Fibroblast of the aortic adventitia (primary cell): ENCODE data around the gene CRB2. TPM values are rescaled to one million over a fixed set of nuclear protein-coding genes. Genes with fewer than 3 reads are reported as not detected.

Experiments used
- DNase-seq: peaks from one replicate; pipeline ENCODE4 v3.0.0-alpha.2; 2010; ENCODE audit warnings: low read depth
- H3K4me3 ChIP-seq: 2 replicates; pipeline ENCODE4 v1.5.1; 2011; ENCODE audit warnings: low read depth, mild to moderate bottlenecking, control low read depth, low read length, moderate library complexity
- small RNA-seq: library from RNA; depleted of rRNA; stranded (forward); fragments of <200 nt; gene quantifications from one replicate; pipeline ENCODE3, GENCODE V24; 2012
- total RNA-seq: library from RNA; depleted of rRNA; stranded (reverse); fragments of >200 nt; gene quantifications from 2 replicates; pipeline ENCODE4 v1.2.3, GENCODE V29; 2012; ENCODE audit warnings: low replicate concordance
- TF ChIP-seq, protein P1 (sequence below): IDR thresholded peaks from 2 replicates; pipeline ENCODE4 v1.5.1; 2011; ENCODE audit warnings: mild to moderate bottlenecking, low read length, control low read depth, inconsistent platforms; ENCODE audit not compliant: insufficient read depth

Gene CRB2
- total RNA-seq, 1 donor, result not detected

DNA sequence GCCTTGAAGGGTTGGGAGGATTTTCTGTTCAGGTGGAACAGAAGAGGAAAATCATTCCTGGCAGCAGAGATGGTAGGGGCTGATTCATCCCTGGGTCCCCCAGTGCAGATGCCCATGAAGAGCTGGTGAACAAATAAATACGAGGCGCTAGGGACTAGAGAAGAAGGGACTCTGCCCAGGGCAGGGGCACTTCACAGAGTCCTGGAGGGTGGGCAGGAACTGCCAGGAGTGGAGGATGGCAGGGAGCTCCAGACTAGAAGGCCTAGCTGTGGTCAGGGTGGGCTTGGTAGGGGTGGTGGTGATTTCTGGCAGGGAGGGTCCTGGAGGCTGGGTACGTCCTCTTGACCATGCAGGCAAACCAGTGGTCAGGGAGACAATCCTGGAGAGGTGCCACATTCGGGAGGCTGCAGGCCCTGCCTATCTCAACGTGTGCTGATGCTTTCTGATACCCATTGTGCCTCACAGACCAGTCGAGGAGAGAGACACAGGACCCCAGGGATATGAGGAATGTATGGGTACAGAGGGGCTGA lies 69.9 kb downstream of the CRB2 start:
- no peak overlapping the region for H3K4me3 ChIP-seq
- TF ChIP-seq, protein P1, sequence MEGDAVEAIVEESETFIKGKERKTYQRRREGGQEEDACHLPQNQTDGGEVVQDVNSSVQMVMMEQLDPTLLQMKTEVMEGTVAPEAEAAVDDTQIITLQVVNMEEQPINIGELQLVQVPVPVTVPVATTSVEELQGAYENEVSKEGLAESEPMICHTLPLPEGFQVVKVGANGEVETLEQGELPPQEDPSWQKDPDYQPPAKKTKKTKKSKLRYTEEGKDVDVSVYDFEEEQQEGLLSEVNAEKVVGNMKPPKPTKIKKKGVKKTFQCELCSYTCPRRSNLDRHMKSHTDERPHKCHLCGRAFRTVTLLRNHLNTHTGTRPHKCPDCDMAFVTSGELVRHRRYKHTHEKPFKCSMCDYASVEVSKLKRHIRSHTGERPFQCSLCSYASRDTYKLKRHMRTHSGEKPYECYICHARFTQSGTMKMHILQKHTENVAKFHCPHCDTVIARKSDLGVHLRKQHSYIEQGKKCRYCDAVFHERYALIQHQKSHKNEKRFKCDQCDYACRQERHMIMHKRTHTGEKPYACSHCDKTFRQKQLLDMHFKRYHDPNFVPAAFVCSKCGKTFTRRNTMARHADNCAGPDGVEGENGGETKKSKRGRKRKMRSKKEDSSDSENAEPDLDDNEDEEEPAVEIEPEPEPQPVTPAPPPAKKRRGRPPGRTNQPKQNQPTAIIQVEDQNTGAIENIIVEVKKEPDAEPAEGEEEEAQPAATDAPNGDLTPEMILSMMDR, result no peak
- no peak for DNase-seq

DNA sequence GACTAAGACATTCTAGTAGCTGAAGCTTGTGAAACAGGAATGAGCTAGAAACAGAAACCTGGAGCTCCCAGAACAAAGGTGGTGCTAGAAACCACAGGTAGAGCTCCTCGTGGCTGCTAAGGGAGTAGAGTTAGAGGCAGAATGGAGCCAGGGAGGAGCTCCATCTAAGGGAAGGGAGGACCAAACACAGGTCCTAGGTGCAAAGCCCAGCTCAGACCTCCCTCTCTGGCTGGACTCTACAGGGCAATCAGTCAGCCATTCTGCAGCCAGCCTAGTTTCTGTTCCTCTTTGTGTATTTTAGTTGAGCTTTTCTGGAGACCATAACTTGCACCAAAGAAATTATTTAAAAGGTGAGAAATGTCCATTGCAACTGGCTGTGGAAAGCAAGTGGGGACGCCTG lies 70.4 kb downstream of the CRB2 start:
- no peak for DNase-seq
- TF ChIP-seq, protein P1, result no peak
- H3K4me3 ChIP-seq, result no peak overlapping the region

Small RNAs within 50 kb of the gene (small RNA-seq; reads per million reads assigned to genes)
- gene MIR601, result not detected

Other genes starting within 250 kb of the CRB2 start
- 2.6 and 8.7 TPM in 2 replicates for gene STRBP, start 87.6 kb upstream of the CRB2 start, total RNA-seq